K562 (cell line): Measurements from ENCODE around the gene FGR. TPM values are rescaled to one million over a fixed set of nuclear protein-coding genes. Genes with fewer than 3 reads are reported as not detected.

ENCODE experiments used
- DDX20 ChIP-seq: fragments of 450-650 bp; IDR thresholded peaks from 2 replicates; pipeline ENCODE4 v1.6.1; 2016; ENCODE audit warnings: missing genetic modification characterization, low read depth, mild to moderate bottlenecking, missing compliant biosample characterization, moderate library complexity
- E2F3 ChIP-seq: fragments of 250-450 bp; sonication (Bioruptor Pico); IDR thresholded peaks from 2 replicates; pipeline ENCODE4 v1.4.0; 2020; ENCODE audit warnings: mild to moderate bottlenecking
- KLF10 ChIP-seq: fragments of 250-450 bp; sonication (Bioruptor Pico); IDR thresholded peaks from 2 replicates; pipeline ENCODE4 v1.6.1; 2021; ENCODE audit warnings: matching md5 sums
- MCM7 ChIP-seq, 2 experiments: fragments of 450-650 bp; IDR thresholded peaks; 2 replicates each; pipeline ENCODE4 v1.6.1; 2016 to 2018
- PHF21A ChIP-seq: fragments of 450-650 bp; IDR thresholded peaks from 2 replicates; pipeline ENCODE4 v1.6.1; 2017; ENCODE audit warnings: low read depth, borderline replicate concordance
- RBM14 ChIP-seq: fragments of 200-400 bp; formaldehyde crosslinking; IDR thresholded peaks from 2 replicates; pipeline ENCODE4 v1.6.1; 2018; ENCODE audit warnings: low read depth, mild to moderate bottlenecking, low read length, moderate library complexity, borderline replicate concordance; ENCODE audit not compliant: insufficient read depth
- SAP30 ChIP-seq: fragments of 200-600 bp; sonication (generic); IDR thresholded peaks from 2 replicates; pipeline ENCODE4 v1.6.1; 2012; ENCODE audit warnings: borderline replicate concordance, low read depth, mild to moderate bottlenecking, moderate library complexity, low read length, control low read depth, inconsistent platforms; ENCODE audit not compliant: insufficient read depth, poor library complexity, severe bottlenecking
- SMARCC2 ChIP-seq: fragments of 450-650 bp; IDR thresholded peaks from 2 replicates; pipeline ENCODE4 v1.6.1; 2017; ENCODE audit warnings: antibody characterized with exemption, moderate library complexity, mild to moderate bottlenecking, low read depth
- XRCC5 ChIP-seq: fragments of 200-400 bp; formaldehyde crosslinking; IDR thresholded peaks from 2 replicates; pipeline ENCODE4 v1.6.1; 2017; ENCODE audit warnings: low read depth, mild to moderate bottlenecking, low read length
- YBX1 ChIP-seq: fragments of 450-650 bp; IDR thresholded peaks from 2 replicates; pipeline ENCODE4 v1.7.1; 2016; ENCODE audit warnings: mild to moderate bottlenecking
- polyA plus RNA-seq, 8 experiments: library from polyadenylated mRNA; depleted of rRNA in 4 of 8; stranded (reverse) in 5 of 8; unstranded in 3 of 8; fragments of >200 nt; fragmentation: Nextera tagmentation in 2 of 8; fragmentation: Illumina TruSeq in 1 of 8; extraction: Ambion mirVana in 2 of 8; extraction: Trizol in 1 of 8; gene quantifications; 2 replicates each; pipeline versions ENCODE4 v1.2.1 to v1.2.3, GENCODE V29; 2011 to 2014; ENCODE audit warnings: inconsistent platforms in 1 of 8, missing spikeins in 1 of 8
- total RNA-seq, 7 experiments: library from RNA; depleted of rRNA in 6 of 7; stranded (reverse); fragments of >200 nt in 6 of 7; fragmentation: Illumina TruSeq in 2 of 7; extraction: Trizol in 2 of 7; gene quantifications; 2 replicates each; pipeline versions ENCODE4 v1.2.1 to v1.2.3, GENCODE V29; 2011 to 2021; ENCODE audit warnings: low replicate concordance in 1 of 7
- TF ChIP-seq, protein P1 (sequence below), 2 experiments: fragments of 450-650 bp in 1 of 2; sonication (generic) in 1 of 2; formaldehyde crosslinking in 1 of 2; IDR thresholded peaks; 2 replicates each; pipeline versions ENCODE4 v1.7.1 to v1.9.0; 2016 to 2022; ENCODE audit warnings: inconsistent platforms in 1 of 2, mild to moderate bottlenecking in 1 of 2, missing genetic modification reagents in 1 of 2
- TF ChIP-seq, protein P2 (sequence below): fragments of 250-450 bp; sonication (Bioruptor Pico); IDR thresholded peaks from 2 replicates; pipeline ENCODE4 v1.4.0; 2020; ENCODE audit warnings: mild to moderate bottlenecking, moderate library complexity, borderline replicate concordance
- TF ChIP-seq, protein P3 (sequence below): fragments of 450-650 bp; formaldehyde crosslinking; IDR thresholded peaks from 2 replicates; pipeline ENCODE4 v1.4.0; 2022; ENCODE audit warnings: missing genetic modification characterization

Gene FGR
- total and polyA plus RNA-seq, 9 of the 15 experiments (the other 6 are each of a cell fraction or from before 2014, with no cell fraction given) = 0.04 to 0.11 TPM; not detected in 7

- TF ChIP-seq, protein P1, sequence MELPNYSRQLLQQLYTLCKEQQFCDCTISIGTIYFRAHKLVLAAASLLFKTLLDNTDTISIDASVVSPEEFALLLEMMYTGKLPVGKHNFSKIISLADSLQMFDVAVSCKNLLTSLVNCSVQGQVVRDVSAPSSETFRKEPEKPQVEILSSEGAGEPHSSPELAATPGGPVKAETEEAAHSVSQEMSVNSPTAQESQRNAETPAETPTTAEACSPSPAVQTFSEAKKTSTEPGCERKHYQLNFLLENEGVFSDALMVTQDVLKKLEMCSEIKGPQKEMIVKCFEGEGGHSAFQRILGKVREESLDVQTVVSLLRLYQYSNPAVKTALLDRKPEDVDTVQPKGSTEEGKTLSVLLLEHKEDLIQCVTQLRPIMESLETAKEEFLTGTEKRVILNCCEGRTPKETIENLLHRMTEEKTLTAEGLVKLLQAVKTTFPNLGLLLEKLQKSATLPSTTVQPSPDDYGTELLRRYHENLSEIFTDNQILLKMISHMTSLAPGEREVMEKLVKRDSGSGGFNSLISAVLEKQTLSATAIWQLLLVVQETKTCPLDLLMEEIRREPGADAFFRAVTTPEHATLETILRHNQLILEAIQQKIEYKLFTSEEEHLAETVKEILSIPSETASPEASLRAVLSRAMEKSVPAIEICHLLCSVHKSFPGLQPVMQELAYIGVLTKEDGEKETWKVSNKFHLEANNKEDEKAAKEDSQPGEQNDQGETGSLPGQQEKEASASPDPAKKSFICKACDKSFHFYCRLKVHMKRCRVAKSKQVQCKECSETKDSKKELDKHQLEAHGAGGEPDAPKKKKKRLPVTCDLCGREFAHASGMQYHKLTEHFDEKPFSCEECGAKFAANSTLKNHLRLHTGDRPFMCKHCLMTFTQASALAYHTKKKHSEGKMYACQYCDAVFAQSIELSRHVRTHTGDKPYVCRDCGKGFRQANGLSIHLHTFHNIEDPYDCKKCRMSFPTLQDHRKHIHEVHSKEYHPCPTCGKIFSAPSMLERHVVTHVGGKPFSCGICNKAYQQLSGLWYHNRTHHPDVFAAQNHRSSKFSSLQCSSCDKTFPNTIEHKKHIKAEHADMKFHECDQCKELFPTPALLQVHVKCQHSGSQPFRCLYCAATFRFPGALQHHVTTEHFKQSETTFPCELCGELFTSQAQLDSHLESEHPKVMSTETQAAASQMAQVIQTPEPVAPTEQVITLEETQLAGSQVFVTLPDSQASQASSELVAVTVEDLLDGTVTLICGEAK (IDR thresholded peaks at IDR 0.05) = peak; percentile 80
- TF ChIP-seq, protein P1 (CRISPR knock-in tag; IDR thresholded peaks at IDR 0.05) = no peak
- TF ChIP-seq SMARCC2 (0 out of 2 replicates have a peak, but pooled peaks have one; percentile 38), KLF10 (CRISPR knock-in tag) (no peak), PHF21A (no peak), YBX1 (no peak), E2F3 (CRISPR knock-in tag) (no peak), XRCC5 (peak; percentile 68; the same call in 1 of the 2 replicates), DDX20 (tag) (no peak), MCM7 (IDR thresholded peaks at IDR 0.05) (no peak), RBM14 (no peak), SAP30 (no peak)
- TF ChIP-seq, protein P2, sequence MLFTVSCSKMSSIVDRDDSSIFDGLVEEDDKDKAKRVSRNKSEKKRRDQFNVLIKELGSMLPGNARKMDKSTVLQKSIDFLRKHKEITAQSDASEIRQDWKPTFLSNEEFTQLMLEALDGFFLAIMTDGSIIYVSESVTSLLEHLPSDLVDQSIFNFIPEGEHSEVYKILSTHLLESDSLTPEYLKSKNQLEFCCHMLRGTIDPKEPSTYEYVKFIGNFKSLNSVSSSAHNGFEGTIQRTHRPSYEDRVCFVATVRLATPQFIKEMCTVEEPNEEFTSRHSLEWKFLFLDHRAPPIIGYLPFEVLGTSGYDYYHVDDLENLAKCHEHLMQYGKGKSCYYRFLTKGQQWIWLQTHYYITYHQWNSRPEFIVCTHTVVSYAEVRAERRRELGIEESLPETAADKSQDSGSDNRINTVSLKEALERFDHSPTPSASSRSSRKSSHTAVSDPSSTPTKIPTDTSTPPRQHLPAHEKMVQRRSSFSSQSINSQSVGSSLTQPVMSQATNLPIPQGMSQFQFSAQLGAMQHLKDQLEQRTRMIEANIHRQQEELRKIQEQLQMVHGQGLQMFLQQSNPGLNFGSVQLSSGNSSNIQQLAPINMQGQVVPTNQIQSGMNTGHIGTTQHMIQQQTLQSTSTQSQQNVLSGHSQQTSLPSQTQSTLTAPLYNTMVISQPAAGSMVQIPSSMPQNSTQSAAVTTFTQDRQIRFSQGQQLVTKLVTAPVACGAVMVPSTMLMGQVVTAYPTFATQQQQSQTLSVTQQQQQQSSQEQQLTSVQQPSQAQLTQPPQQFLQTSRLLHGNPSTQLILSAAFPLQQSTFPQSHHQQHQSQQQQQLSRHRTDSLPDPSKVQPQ (CRISPR knock-in tag) = no peak
- TF ChIP-seq, protein P3, sequence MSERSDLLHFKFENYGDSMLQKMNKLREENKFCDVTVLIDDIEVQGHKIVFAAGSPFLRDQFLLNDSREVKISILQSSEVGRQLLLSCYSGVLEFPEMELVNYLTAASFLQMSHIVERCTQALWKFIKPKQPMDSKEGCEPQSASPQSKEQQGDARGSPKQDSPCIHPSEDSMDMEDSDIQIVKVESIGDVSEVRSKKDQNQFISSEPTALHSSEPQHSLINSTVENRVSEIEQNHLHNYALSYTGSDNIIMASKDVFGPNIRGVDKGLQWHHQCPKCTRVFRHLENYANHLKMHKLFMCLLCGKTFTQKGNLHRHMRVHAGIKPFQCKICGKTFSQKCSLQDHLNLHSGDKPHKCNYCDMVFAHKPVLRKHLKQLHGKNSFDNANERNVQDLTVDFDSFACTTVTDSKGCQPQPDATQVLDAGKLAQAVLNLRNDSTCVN (CRISPR knock-in tag) = no peak
Measured at GRCh38 chr1:27671964-27672749, 37.2 kb upstream of the FGR start, which contains the start of gene IFI6 (continued).
